ENCODE measurements around the gene RABGAP1L.

RABGAP1L gene

GRCh38 chr1:174775621-174776020, 616.3 kb downstream of the RABGAP1L start:
- TF ChIP-seq CTCF (conservative IDR thresholded peaks at IDR 0.05; ENCODE audit: low read depth, low read length), result no peak

GRCh38 chr1:174777262-174777661, 617.9 kb downstream of the RABGAP1L start:
- Histone ChIP-seq H3K4me1 (ENCODE audit: low read depth, poor library complexity, severe bottlenecking) (peaks cover 11% of the 10 kb centered on the region), H3K27me3 (ENCODE audit: insufficient read depth, low read depth) (no peaks in the 10 kb centered on the region), H3K4me2 (no peak overlapping the region), H3K4me3 (IDR thresholded peaks at IDR 0.05; ENCODE audit: insufficient read depth, low read depth, low read length) (no peak overlapping the region), H3K36me3 (ENCODE audit: insufficient read depth) (no peaks in the 10 kb centered on the region), H3K9ac (no peak overlapping the region), H3K27ac (no peak overlapping the region), H3K79me2 (ENCODE audit: insufficient read depth, low read depth) (no peaks in the 10 kb centered on the region), H4K20me1 (ENCODE audit: insufficient read depth) (no peaks in the 10 kb centered on the region), H2AFZ (ENCODE audit: low read depth) (no peak overlapping the region)
- TF ChIP-seq CTCF (conservative IDR thresholded peaks at IDR 0.05; ENCODE audit: low read depth, low read length), result no peak

More at GRCh38 chr1:174775621-174776020, 616.3 kb downstream of the RABGAP1L start:
- Histone ChIP-seq H3K4me3 (IDR thresholded peaks at IDR 0.05; ENCODE audit: insufficient read depth, low read depth, low read length) (no peak overlapping the region), H3K27me3 (ENCODE audit: insufficient read depth, low read depth) (no peaks in the 10 kb centered on the region), H3K4me1 (ENCODE audit: low read depth, poor library complexity, severe bottlenecking) (peaks cover 24% of the 10 kb centered on the region), H3K79me2 (ENCODE audit: insufficient read depth, low read depth) (no peaks in the 10 kb centered on the region), H3K4me2 (no peak overlapping the region), H2AFZ (ENCODE audit: low read depth) (no peak overlapping the region), H4K20me1 (ENCODE audit: insufficient read depth) (no peaks in the 10 kb centered on the region), H3K9ac (no peak overlapping the region), H3K36me3 (ENCODE audit: insufficient read depth) (no peaks in the 10 kb centered on the region), H3K27ac (no peak overlapping the region)

GRCh38 chr1:174785510-174785909, 626.2 kb downstream of the RABGAP1L start:
- Histone ChIP-seq H4K20me1 (ENCODE audit: insufficient read depth) (no peaks in the 10 kb centered on the region), H3K36me3 (ENCODE audit: insufficient read depth) (no peaks in the 10 kb centered on the region), H3K4me3 (IDR thresholded peaks at IDR 0.05; ENCODE audit: insufficient read depth, low read depth, low read length) (no peak overlapping the region), H3K27ac (no peak overlapping the region), H3K27me3 (ENCODE audit: insufficient read depth, low read depth) (no peaks in the 10 kb centered on the region), H3K4me1 (ENCODE audit: low read depth, poor library complexity, severe bottlenecking) (peaks cover 52% of the 10 kb centered on the region), H3K4me2 (no peak overlapping the region), H3K79me2 (ENCODE audit: insufficient read depth, low read depth) (no peaks in the 10 kb centered on the region), H2AFZ (ENCODE audit: low read depth) (no peak overlapping the region), H3K9ac (no peak overlapping the region)
- TF ChIP-seq CTCF (conservative IDR thresholded peaks at IDR 0.05; ENCODE audit: low read depth, low read length), result no peak

- H3K4me1 ChIP-seq (ENCODE audit: low read depth, poor library complexity, severe bottlenecking), result peaks cover 57% of the 10 kb centered on the region
Measured at GRCh38 chr1:174786358-174786757, 627.0 kb downstream of the RABGAP1L start.

More at GRCh38 chr1:174786358-174786757, 627.0 kb downstream of the RABGAP1L start:
- Histone ChIP-seq H3K27me3 (ENCODE audit: insufficient read depth, low read depth) (no peaks in the 10 kb centered on the region), H4K20me1 (ENCODE audit: insufficient read depth) (no peaks in the 10 kb centered on the region), H3K36me3 (ENCODE audit: insufficient read depth) (no peaks in the 10 kb centered on the region), H3K79me2 (ENCODE audit: insufficient read depth, low read depth) (no peaks in the 10 kb centered on the region), H3K4me3 (IDR thresholded peaks at IDR 0.05; ENCODE audit: insufficient read depth, low read depth, low read length) (no peak overlapping the region), H3K27ac (no peak overlapping the region), H2AFZ (ENCODE audit: low read depth) (no peak overlapping the region), H3K4me2 (peak overlapping the region; percentile 41; the same call in 1 of the 2 replicates), H3K9ac (no peak overlapping the region)
- no peak for TF ChIP-seq CTCF (conservative IDR thresholded peaks at IDR 0.05; ENCODE audit: low read depth, low read length)
